Fibroblast of the conjunctiva (primary cell): ENCODE measurements around the gene CENPV.
A peak's percentile ranks its signal among the peaks of the same experiment; 100 is the strongest.
"Not testable (repeated sequence)": the region's sequence is repeated elsewhere in the genome, so short reads cannot be mapped to it uniquely, and the experiment has no call there.

Source experiments
- DNase-seq: peaks from one replicate; pipeline ENCODE4 v3.0.0-alpha.2; 2010; ENCODE audit warnings: low read depth

CENPV gene

GRCh38 chr17:16353317-16354174 is at the start of gene CENPV:
Gene CENPV, minus strand, starts transcription at chr17:16353469. Its CDS starts 33 bp downstream, at chr17:16353436.
- DNase-seq = no peak

- DNase-seq = no peak
Observed at GRCh38 chr17:16398270-16399267, 45.3 kb upstream of the CENPV start.

- DNase-seq = not testable (repeated sequence)
Observed at GRCh38 chr17:16396693-16397092, 43.4 kb upstream of the CENPV start.

- DNase-seq = not testable (repeated sequence)
Observed at GRCh38 chr17:16395887-16396286, 42.6 kb upstream of the CENPV start.

GRCh38 chr17:16392491-16392890 is 39.2 kb upstream of the CENPV start:
- DNase-seq = not testable (repeated sequence)

- no peak for DNase-seq
Observed at GRCh38 chr17:16391451-16391850, 38.2 kb upstream of the CENPV start.

- DNase-seq = not testable (repeated sequence)
Observed at GRCh38 chr17:16386126-16386507, 32.8 kb upstream of the CENPV start.

- no peak for DNase-seq
Observed at GRCh38 chr17:16384557-16384956, 31.3 kb upstream of the CENPV start.

GRCh38 chr17:16383772-16384287 is 30.6 kb upstream of the CENPV start:
- no peak for DNase-seq

GRCh38 chr17:16383216-16383615 is 29.9 kb upstream of the CENPV start:
- no peak for DNase-seq

- DNase-seq = no peak
Observed at GRCh38 chr17:16381496-16381820, 28.2 kb upstream of the CENPV start.

GRCh38 chr17:16380640-16381495 is 27.6 kb upstream of the CENPV start, which contains the start of gene UBB:
Gene UBB, plus strand, starts transcription at chr17:16381091. Its CDS starts 817 bp downstream, at chr17:16381908.
- peak; percentile 98 for DNase-seq

- DNase-seq = no peak
Observed at GRCh38 chr17:16379654-16380053, 26.4 kb upstream of the CENPV start.

GRCh38 chr17:16378636-16379282 is 25.5 kb upstream of the CENPV start:
- DNase-seq = no peak

GRCh38 chr17:16377941-16378341 is 24.7 kb upstream of the CENPV start:
- DNase-seq = peak; percentile 18

- DNase-seq = peak; percentile 55
Observed at GRCh38 chr17:16374146-16374938, 21.1 kb upstream of the CENPV start.

GRCh38 chr17:16371742-16372141 is 18.5 kb upstream of the CENPV start:
- peak; percentile 46 for DNase-seq

GRCh38 chr17:16364625-16365024 is 11.4 kb upstream of the CENPV start:
- DNase-seq = no peak

GRCh38 chr17:16363749-16364536 is 10.7 kb upstream of the CENPV start:
- peak; percentile 58 for DNase-seq
